GM21737 (cell line): Measurements from ENCODE around the gene POR.
"Not testable (repeated sequence)": the region's sequence is repeated elsewhere in the genome, so short reads cannot be mapped to it uniquely, and the experiment has no call there.

Source experiments
- ATAC-seq: cut with Tn5 transposase; IDR thresholded peaks from one replicate; pipeline ENCODE4 v1.9.1; 2021; ENCODE audit warnings: mild to moderate bottlenecking, moderate library complexity; ENCODE audit not compliant: unreplicated experiment

The POR gene

GRCh38 chr7:76016191-76016947 is 101.4 kb downstream of the POR start:
- no peak for ATAC-seq

DNA sequence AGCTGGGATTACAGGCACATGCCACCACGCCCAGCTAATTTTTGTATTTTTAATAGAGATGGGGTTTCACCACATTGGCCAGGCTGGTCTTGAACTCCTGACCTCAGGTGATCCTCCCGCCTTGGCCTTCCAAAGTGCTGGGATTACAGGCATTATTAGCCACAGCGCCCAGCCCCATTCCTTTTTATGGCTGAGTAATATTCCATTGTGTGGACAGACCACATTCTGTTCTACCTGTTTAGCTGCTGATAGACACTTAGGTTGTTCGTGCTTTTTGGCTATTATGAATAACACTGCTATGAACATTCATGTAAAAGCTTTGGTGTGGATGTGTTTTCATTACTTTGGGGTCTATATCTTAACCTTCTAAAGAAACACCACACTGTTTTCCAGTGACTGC is 103.6 kb downstream of the POR start:
- ATAC-seq: not testable (repeated sequence)

DNA sequence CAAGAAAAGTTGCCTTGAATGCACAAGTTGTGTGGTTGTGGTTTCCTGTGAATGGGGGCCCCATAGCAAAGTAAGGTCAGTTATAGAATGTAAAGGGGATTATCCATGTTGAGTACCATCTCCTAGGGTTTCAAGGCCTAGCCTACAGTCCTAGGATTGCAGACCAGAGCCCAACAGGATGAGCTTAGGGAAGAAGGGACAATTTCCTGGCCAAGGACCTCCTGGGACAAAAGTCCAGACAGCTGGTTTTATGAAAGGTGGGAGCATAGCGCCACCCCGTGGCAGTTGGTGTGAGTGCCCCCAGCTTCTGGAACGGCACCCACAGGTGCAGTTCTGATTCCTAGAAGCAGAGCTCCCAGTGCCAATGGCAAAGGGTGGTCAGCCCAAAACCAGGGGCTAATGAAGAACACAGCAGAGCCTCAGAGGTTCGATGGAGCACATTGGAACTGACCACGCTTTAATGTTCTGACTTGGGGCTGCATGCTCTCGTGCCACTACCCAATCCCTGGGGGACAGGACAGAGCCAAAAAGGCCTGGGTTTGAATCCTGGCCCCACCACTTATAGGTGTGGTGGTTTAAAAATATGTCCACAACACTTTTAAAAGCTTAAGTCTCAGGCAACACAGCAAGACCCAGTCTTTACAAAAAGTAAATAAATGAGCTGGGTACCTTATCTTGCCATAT is 105.2 kb downstream of the POR start:
- no peak for ATAC-seq

DNA sequence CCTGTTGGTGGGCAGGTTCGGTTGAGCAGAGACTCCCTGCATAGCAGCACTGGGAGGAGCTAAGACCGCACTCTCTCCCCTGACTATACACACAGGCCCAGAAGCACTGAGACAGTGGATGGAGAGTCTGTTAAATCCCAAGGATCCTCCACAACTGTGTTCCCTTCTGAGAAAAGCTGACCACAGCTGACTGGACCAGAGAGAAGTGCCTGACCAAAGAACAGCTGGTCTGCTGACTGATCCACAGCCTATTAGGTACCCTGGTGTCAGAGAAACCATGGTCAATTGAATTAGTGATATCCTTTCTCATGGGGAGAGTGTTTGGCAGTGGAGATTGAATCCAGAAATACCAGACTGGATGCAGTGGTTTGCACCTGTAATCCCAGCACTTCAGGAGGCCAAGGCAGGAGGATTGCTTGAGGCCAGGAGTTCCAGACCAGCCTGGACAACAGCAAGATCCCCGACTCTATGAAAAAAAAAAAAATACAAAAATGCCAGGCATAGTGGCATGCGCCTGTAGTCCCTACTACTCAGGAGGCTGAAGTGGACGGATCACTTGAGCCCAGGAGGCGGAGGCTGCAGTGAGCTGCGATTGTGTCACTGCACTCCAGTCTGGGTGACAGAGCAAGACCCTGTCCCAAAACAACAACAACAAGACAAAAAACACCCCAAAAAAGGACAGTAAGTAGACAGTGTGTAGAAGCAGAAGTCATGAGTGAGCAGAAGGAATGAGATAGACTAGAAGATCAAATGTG is 107.2 kb downstream of the POR start:
- no peak for ATAC-seq

GRCh38 chr7:76023002-76023401 is 108.0 kb downstream of the POR start:
- no peak for ATAC-seq

DNA sequence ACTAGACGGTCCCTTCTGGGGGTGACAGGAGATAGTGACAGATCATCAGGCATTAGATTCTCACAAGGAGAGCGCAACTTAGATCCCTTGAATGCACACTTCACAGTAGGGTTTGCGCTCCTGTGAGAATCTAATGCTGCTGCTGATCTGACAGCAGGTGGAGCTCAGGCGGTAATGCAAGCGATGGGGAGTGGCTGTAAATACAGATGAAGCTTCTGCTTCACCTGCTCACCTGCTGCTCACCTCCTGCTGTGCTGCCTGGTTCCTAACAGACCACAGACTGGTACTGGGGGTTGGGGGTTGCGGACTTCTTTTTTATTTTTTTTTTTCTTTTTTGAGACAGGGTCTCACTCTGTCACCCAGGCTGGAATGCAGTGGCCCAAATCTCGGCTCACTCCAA is 114.7 kb downstream of the POR start:
- ATAC-seq: not testable (repeated sequence)

DNA sequence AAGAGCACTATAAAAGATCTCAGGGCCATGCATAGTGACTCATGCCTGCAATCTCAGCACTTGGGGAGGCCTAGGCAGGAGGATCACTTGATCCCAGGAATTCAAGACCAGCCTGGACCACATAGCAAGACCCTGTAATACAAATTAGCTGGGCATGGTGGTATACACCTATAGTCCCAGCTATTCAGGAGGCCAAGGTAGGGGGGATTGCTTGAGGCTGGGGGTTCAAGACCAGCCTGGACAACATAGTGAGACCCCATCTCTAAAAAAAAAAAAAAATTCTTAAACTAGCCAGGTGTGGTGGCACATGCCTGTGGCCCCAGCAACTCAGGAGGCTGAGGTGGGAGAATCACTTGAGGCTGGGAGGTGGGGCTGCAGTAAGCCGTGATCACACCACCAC is 117.0 kb downstream of the POR start:
- no peak for ATAC-seq
